ENCODE results near the gene BBX.

- TF ChIP-seq POLR2A (IDR thresholded peaks at IDR 0.05; ENCODE audit: low read length) (no peak), GATA1 (IDR thresholded peaks at IDR 0.05; ENCODE audit: low read depth, low read length) (no peak)
These were observed 16.3 kb upstream of the BBX start for GRCh38 chr3:107506458-107506857.
